K562 (cell line): ENCODE data around the gene CRABP1. TPM values are rescaled to one million over a fixed set of nuclear protein-coding genes. Genes with fewer than 3 reads are reported as not detected.

ENCODE experiments used
- CREB3L1 ChIP-seq: fragments of 450-650 bp; IDR thresholded peaks from 2 replicates; pipeline ENCODE4 v1.6.1; 2014; ENCODE audit warnings: low read depth, mild to moderate bottlenecking, moderate library complexity, borderline replicate concordance
- DDX20 ChIP-seq: fragments of 450-650 bp; IDR thresholded peaks from 2 replicates; pipeline ENCODE4 v1.6.1; 2016; ENCODE audit warnings: missing genetic modification characterization, low read depth, mild to moderate bottlenecking, missing compliant biosample characterization, moderate library complexity
- FOS ChIP-seq: IDR thresholded peaks from 3 replicates; pipeline ENCODE4 v1.6.1; 2011; ENCODE audit not compliant: insufficient read length; ENCODE audit errors: extremely low read depth
- FOXA1 ChIP-seq: fragments of 450-650 bp; IDR thresholded peaks from 2 replicates; pipeline ENCODE4 v1.6.1; 2016; ENCODE audit warnings: mild to moderate bottlenecking, borderline replicate concordance
- FOXJ3 ChIP-seq: sonication (generic); formaldehyde crosslinking; IDR thresholded peaks from 2 replicates; pipeline ENCODE4 v1.4.0; 2020; ENCODE audit warnings: mild to moderate bottlenecking, missing genetic modification reagents
- FOXK2 ChIP-seq, 2 experiments: fragments of 450-650 bp; IDR thresholded peaks in 1 of 2; conservative IDR thresholded peaks in 1 of 2; 2 replicates each; pipeline ENCODE4 v1.6.1; 2016; ENCODE audit warnings: low read depth in 2 of 2, mild to moderate bottlenecking in 1 of 2
- HNRNPK ChIP-seq: fragments of 200-400 bp; formaldehyde crosslinking; IDR thresholded peaks from one replicate; pipeline ENCODE4 v1.6.1; 2018; ENCODE audit warnings: mild to moderate bottlenecking, low read depth, low read length; ENCODE audit not compliant: poor library complexity, severe bottlenecking
- MBD1 ChIP-seq: fragments of 250-450 bp; sonication (Bioruptor Pico); IDR thresholded peaks from 2 replicates; pipeline ENCODE4 v1.8.0; 2022; ENCODE audit warnings: inconsistent platforms
- PBX2 ChIP-seq, 2 experiments: IDR thresholded peaks in 1 of 2; conservative IDR thresholded peaks in 1 of 2; 2 replicates each; pipeline ENCODE4 v1.6.1; 2016; ENCODE audit warnings: low read depth in 2 of 2, mild to moderate bottlenecking in 1 of 2, missing compliant biosample characterization in 1 of 2, missing genetic modification characterization in 1 of 2, moderate library complexity in 1 of 2
- PRDM10 ChIP-seq: fragments of 450-650 bp; IDR thresholded peaks from 2 replicates; pipeline ENCODE4 v1.6.1; 2018; ENCODE audit not compliant: partially characterized antibody
- RCOR1 ChIP-seq, 2 experiments: IDR thresholded peaks; 2 replicates each; pipeline ENCODE4 v1.6.1; 2012; ENCODE audit warnings: low read depth in 2 of 2, low read length in 2 of 2, borderline replicate concordance in 1 of 2, improper control_type of control experiment in 1 of 2
- SMARCA4 ChIP-seq: fragments of 450-650 bp; IDR thresholded peaks from 2 replicates; pipeline ENCODE4 v1.6.1; 2016
- SMARCA5 ChIP-seq: fragments of 450-650 bp; IDR thresholded peaks from 2 replicates; pipeline ENCODE4 v1.6.1; 2016
- SRSF1 ChIP-seq: fragments of 200-400 bp; formaldehyde crosslinking; IDR thresholded peaks from 2 replicates; pipeline ENCODE4 v1.6.1; 2017; ENCODE audit warnings: mild to moderate bottlenecking, low read depth, low read length, moderate library complexity
- TFAP4 ChIP-seq: sonication (generic); formaldehyde crosslinking; IDR thresholded peaks from 2 replicates; pipeline ENCODE4 v1.8.0; 2022; ENCODE audit warnings: missing genetic modification reagents, mild to moderate bottlenecking, moderate library complexity, borderline replicate concordance
- polyA plus RNA-seq, 8 experiments: library from polyadenylated mRNA; depleted of rRNA in 4 of 8; stranded (reverse) in 5 of 8; unstranded in 3 of 8; fragments of >200 nt; fragmentation: Nextera tagmentation in 2 of 8; fragmentation: Illumina TruSeq in 1 of 8; extraction: Ambion mirVana in 2 of 8; extraction: Trizol in 1 of 8; gene quantifications; 2 replicates each; pipeline versions ENCODE4 v1.2.1 to v1.2.3, GENCODE V29; 2011 to 2014; ENCODE audit warnings: inconsistent platforms in 1 of 8, missing spikeins in 1 of 8
- total RNA-seq, 7 experiments: library from RNA; depleted of rRNA in 6 of 7; stranded (reverse); fragments of >200 nt in 6 of 7; fragmentation: Illumina TruSeq in 2 of 7; extraction: Trizol in 2 of 7; gene quantifications; 2 replicates each; pipeline versions ENCODE4 v1.2.1 to v1.2.3, GENCODE V29; 2011 to 2021; ENCODE audit warnings: low replicate concordance in 1 of 7

CRABP1 gene
- total and polyA plus RNA-seq, 9 of the 15 experiments (the other 6 are each of a cell fraction or from before 2014, with no cell fraction given), result 0.60 TPM; not detected in 8

- TF ChIP-seq MBD1 (CRISPR knock-in tag) (no peak), PBX2 (CRISPR knock-in tag; IDR thresholded peaks at IDR 0.05; ENCODE audit: low read depth) (no peak), PBX2 (tag; conservative IDR thresholded peaks at IDR 0.05; ENCODE audit: low read depth) (no peak), FOXK2 (conservative IDR thresholded peaks at IDR 0.05 in 1 of 2, IDR thresholded peaks at IDR 0.05 in 1 of 2; ENCODE audit: low read depth in 2 of 2) (peak; percentile 82 to 85), HNRNPK (no peak), SRSF1 (no peak), CREB3L1 (peak; percentile 61; the same call in 1 of the 2 replicates), TFAP4 (CRISPR knock-in tag) (peak; percentile 83), PRDM10 (no peak), DDX20 (no peak), FOS (no peak), RCOR1 (IDR thresholded peaks at IDR 0.05; ENCODE audit: borderline replicate concordance in 1 of 2, low read depth in 2 of 2, low read length in 2 of 2) (peak in 1 of 2 experiments; percentile 35; a peak in 1 of 4 replicates), FOXA1 (no peak), SMARCA4 (no peak), FOXJ3 (CRISPR knock-in tag) (no peak), SMARCA5 (no peak)
These were observed 40.8 kb upstream of the CRABP1 start, which contains the start of gene SKIC8 (continued) for GRCh38 chr15:78299101-78299930.
